Caco-2 (cell line): ENCODE measurements around the gene CRPPA. TPM values are rescaled to one million over a fixed set of nuclear protein-coding genes. Genes with fewer than 3 reads are reported as not detected.
A peak's percentile ranks its signal among the peaks of the same experiment; 100 is the strongest.

Experiments
- Bru-seq: library from RNA; stranded (reverse); fragments of 400-500 nt; gene quantifications from one replicate; lab custom pipeline; 2021; lab: Mats Ljungman, UMichigan
- BruChase-seq, 2 experiments: library from RNA; stranded (reverse); fragments of 400-500 nt; gene quantifications; one replicate each; lab custom pipeline; 2021; lab: Mats Ljungman, UMichigan
- BruUV-seq: library from RNA; stranded (reverse); fragments of 400-500 nt; replicated peaks from 2 replicates; lab custom pipeline; 2021; lab: Mats Ljungman, UMichigan
- CTCF ChIA-PET: fragments of 300-600 bp; sonication (Branson Sonifier 250); formaldehyde crosslinking; loops from one replicate; lab custom pipeline; 2022; ENCODE audit warnings: antibody characterized with exemption; lab: Charles Lee
- POLR2A ChIA-PET: fragments of 300-600 bp; sonication (Branson Sonifier 250); formaldehyde crosslinking; loops from one replicate; lab custom pipeline; 2022; ENCODE audit warnings: antibody characterized with exemption; lab: Charles Lee
- DNase-seq, 2 experiments: peaks; one replicate each; pipeline versions ENCODE4 v3.0.0 to v3.0.0-alpha.2; 2020 to 2022
- H3K27me3 ChIP-seq: replicated peaks from 2 replicates; pipeline ENCODE4 v1.6.0; 2011; ENCODE audit warnings: low read length; ENCODE audit not compliant: control insufficient read depth, insufficient read depth
- H3K36me3 ChIP-seq: 2 replicates; pipeline ENCODE4 v1.5.1; 2011; ENCODE audit warnings: low read length; ENCODE audit not compliant: control insufficient read depth, insufficient read depth
- H3K4me1 ChIP-seq: fragments of 250-450 bp; sonication (Bioruptor Pico); 2 replicates; pipeline ENCODE4 v1.5.1; 2020; ENCODE audit warnings: mild to moderate bottlenecking
- H3K4me3 ChIP-seq: 2 replicates; pipeline ENCODE4 v1.5.1; 2011; ENCODE audit warnings: low read depth, mild to moderate bottlenecking, control low read depth, low read length
- H3K9me3 ChIP-seq: fragments of 250-450 bp; sonication (Bioruptor Pico); 2 replicates; pipeline ENCODE4 v1.5.1; 2020; ENCODE audit warnings: mild to moderate bottlenecking, moderate library complexity
- H3K27ac Mint-ChIP-seq: one replicate; pipeline ENCODE4 v1.8.0; 2022; ENCODE audit warnings: mixed read lengths; ENCODE audit not compliant: unreplicated experiment
- H3K27me3 Mint-ChIP-seq: one replicate; pipeline ENCODE4 v1.8.0; 2022; ENCODE audit warnings: mixed read lengths; ENCODE audit not compliant: insufficient read depth, unreplicated experiment
- H3K36me3 Mint-ChIP-seq: one replicate; pipeline ENCODE4 v1.8.0; 2022; ENCODE audit warnings: mild to moderate bottlenecking, mixed read lengths; ENCODE audit not compliant: insufficient read depth, unreplicated experiment
- H3K4me1 Mint-ChIP-seq: one replicate; pipeline ENCODE4 v1.8.0; 2022; ENCODE audit warnings: low read depth, mixed read lengths; ENCODE audit not compliant: unreplicated experiment
- H3K4me3 Mint-ChIP-seq: one replicate; pipeline ENCODE4 v1.8.0; 2022; ENCODE audit warnings: mild to moderate bottlenecking, moderate library complexity, mixed read lengths; ENCODE audit not compliant: unreplicated experiment
- H3K9me3 Mint-ChIP-seq: one replicate; pipeline ENCODE4 v1.8.0; 2022; ENCODE audit warnings: mixed read lengths; ENCODE audit not compliant: unreplicated experiment
- CTCF ChIP-seq, 2 experiments: fragments of 200-600 bp in 1 of 2; IDR thresholded peaks; 1 replicate in 1 of 2; 2 replicates in 1 of 2; pipeline versions ENCODE4 v1.5.1 to v1.8.0; 2011 to 2022; ENCODE audit warnings: antibody characterized with exemption in 1 of 2, control low read depth in 1 of 2, inconsistent platforms in 1 of 2, low read depth in 1 of 2, low read length in 1 of 2, mild to moderate bottlenecking in 1 of 2, moderate library complexity in 1 of 2; ENCODE audit not compliant: insufficient read depth in 1 of 2, severe bottlenecking in 1 of 2, unreplicated experiment in 1 of 2
- intact Hi-C: fragments of 100-400 bp; cut with micrococcal nuclease; formaldehyde crosslinking; loops from one replicate; pipeline ENCODE4 v1.10.0; 2022; ENCODE audit not compliant: unreplicated experiment
- long read RNA-seq: library from polyadenylated mRNA; stranded (forward); transcript quantifications from one replicate; pipeline ENCODE4 v2.0.0, GENCODE V29; 2022
- total RNA-seq: library from RNA; stranded (reverse); gene quantifications from 2 replicates; pipeline ENCODE4 v1.2.3, GENCODE V29; 2022

Gene CRPPA
- total RNA-seq (7.3 and 7.9 TPM in 2 replicates), Bru-seq, nascent RNA (percentile 58 among the genes with signal in this experiment), BruChase-seq, experiment 1, labeled RNA remaining after a 2-hour chase (percentile 75 among the genes with signal in this experiment), BruChase-seq, experiment 2, labeled RNA remaining after a 6-hour chase (percentile 60 among the genes with signal in this experiment)
- long read RNA-seq, full-length matches to known transcripts = 5 of 11 reads
- long read RNA-seq, partial matches to known transcripts = 0 of 11 reads
- long read RNA-seq, other reads (novel, unspliced or antisense) = 6 of 11 reads

DNA sequence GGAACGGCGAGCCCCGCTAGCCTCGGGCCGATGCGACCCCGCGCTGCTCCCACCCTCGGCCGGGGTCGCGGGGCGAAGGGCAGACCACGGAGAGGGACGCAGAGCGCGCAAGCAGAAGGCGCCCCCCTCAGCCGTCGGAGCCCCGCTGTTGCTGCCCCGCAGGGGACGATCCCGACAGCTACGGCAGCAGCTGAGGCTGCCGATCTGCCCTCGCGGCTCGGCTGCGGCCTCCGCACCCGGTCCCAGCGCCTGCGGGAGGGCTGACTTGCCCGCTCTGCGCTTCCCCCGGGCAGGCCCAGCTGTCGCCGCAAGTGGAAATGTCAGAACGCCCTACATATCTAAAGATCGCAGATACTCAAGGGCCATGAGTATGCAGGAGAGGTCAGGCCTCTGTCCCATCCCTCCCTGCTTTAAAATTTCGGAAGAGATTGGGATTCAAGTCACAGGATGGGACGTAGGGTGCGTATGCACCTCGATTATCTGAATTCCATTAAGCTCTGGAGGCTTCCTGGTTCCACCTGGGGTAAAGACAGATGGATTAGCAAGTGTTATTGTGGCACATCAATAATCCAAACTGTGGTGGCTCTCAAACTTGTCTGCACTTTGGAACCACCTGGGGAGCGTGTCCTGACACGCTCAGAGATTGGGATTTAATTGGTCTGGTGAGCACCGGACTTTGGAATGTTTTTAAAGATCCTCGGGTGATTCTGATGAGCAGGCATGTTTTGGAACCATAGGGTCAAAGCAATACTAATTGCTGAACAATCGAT, at the start of gene CRPPA:
CRPPA (minus strand) TSS at position 206 of the 770 bp plus-strand sequence. CDS start 216 bp downstream, outside the sequence.
- Histone ChIP-seq H3K4me3 (peak within 1 kb of the TSS; percentile 67), H3K27me3 (no peaks in the 10 kb centered on the region), H3K9me3 (no peaks in the 10 kb centered on the region), H3K36me3 (no peaks in the 10 kb centered on the region; the same call in 1 of the 2 replicates), H3K4me1 (peaks cover 15% of the 10 kb centered on the region)
- H3K27me3 Mint-ChIP-seq = no peaks in the 10 kb centered on the region
- intact Hi-C loops = loop anchor here (5.0 kb wide), 4 partner anchors 149 to 654 kb away; partner anchors contain the start of genes ANKMY2 and BZW2
- TSS peak; percentile 62 for BruUV-seq
- peak; percentile 73 to 86 for DNase-seq
- ChIA-PET POLR2A (interaction anchor here (0.6 to 1.6 kb wide), 6 partner anchors 8 to 1271 kb away, joined by 3 to 11 read pairs (median 3); partner anchors contain the start of gene SOSTDC1), CTCF (interaction anchor here (1.3 to 2.0 kb wide), 2 partner anchors 143 to 343 kb away, joined by 6 to 15 read pairs; no protein-coding TSS in a partner anchor)
- H3K4me3 Mint-ChIP-seq = peak within 1 kb of the TSS; percentile 86
- TF ChIP-seq CTCF (IDR thresholded peaks at IDR 0.05; ENCODE audit: insufficient read depth in 1 of 2, low read depth in 1 of 2, low read length in 1 of 2, severe bottlenecking in 1 of 2, unreplicated experiment in 1 of 2) = no peak
- H3K9me3 Mint-ChIP-seq = no peaks in the 10 kb centered on the region
- H3K4me1 Mint-ChIP-seq = peaks cover 23% of the 10 kb centered on the region
- H3K36me3 Mint-ChIP-seq = peaks cover 6% of the 10 kb centered on the region
- H3K27ac Mint-ChIP-seq = peak within 1 kb of the TSS; percentile 59

DNA sequence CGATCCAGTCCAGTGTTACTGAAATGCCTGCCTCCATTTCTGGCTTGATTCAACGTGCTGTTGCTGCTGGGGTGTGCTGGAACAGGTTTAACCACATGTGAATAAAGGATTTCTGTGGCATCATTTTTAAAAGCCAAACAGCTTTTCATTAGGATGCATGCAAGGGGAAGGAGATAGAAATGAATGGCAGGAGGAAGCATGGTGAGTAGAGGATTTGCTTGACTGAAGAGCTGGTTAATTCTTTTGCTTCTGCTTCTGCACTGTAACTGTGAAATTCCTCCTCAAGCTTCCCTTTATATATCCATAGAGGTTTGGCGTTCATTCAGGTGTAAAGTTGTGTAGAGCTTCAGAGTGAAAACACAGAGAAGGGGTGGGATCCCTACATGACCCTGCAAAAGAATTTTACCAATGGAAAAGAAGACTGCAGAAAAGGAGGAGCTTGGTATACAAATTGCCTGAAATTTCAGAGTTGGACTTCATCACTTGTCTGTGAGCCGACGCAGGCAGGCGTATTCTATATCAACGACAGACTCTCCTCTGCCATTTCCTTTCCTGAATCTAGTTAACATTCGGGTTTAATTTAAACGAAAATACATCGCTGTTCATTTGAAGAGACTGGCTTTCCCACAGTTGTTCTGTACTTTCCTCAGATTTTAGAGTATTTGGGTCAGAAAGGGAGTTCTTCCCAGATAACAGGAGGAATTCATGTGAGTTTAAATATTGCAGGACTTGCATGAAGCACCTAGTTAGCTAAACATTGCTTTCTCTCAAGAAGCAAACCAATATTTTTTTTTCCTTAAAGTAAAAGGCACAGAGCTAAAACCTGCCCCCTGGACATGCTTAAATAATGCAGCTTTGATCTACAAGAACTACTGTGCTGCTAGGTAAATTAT, 44.4 kb upstream of the CRPPA start, which contains the start of gene SOSTDC1:
SOSTDC1 (minus strand) TSS at position 270 of the 893 bp plus-strand sequence; CDS start at position 200, 70 bp downstream.
- H3K4me3 Mint-ChIP-seq = peak within 1 kb of the TSS; percentile 77

More for the DNA sequence above, 44.4 kb upstream of the CRPPA start, which contains the start of gene SOSTDC1:
- Mint-ChIP-seq H3K4me1 (peaks cover 17% of the 10 kb centered on the region), H3K27me3 (no peaks in the 10 kb centered on the region), H3K36me3 (no peaks in the 10 kb centered on the region), H3K27ac (peak within 1 kb of the TSS; percentile 58), H3K9me3 (no peaks in the 10 kb centered on the region)
- H3K36me3 ChIP-seq = no peaks in the 10 kb centered on the region
- H3K9me3 ChIP-seq = no peaks in the 10 kb centered on the region
- BruUV-seq = TSS peak; percentile 97
- peak in 1 of 2 experiments; percentile 54 for DNase-seq
- H3K27me3 ChIP-seq = no peaks in the 10 kb centered on the region
- TF ChIP-seq CTCF (IDR thresholded peaks at IDR 0.05; ENCODE audit: insufficient read depth in 1 of 2, low read depth in 1 of 2, low read length in 1 of 2, severe bottlenecking in 1 of 2, unreplicated experiment in 1 of 2) = no peak
- CTCF ChIA-PET = interaction anchor here (0.9 to 1.0 kb wide), 3 partner anchors 23 to 99 kb away, joined by 4 to 15 read pairs (median 12); no protein-coding TSS in a partner anchor
- peak within 1 kb of the TSS; percentile 29 for H3K4me3 ChIP-seq
- POLR2A ChIA-PET = interaction anchor here (0.6 to 1.5 kb wide), 6 partner anchors 31 to 144 kb away, joined by 3 to 11 read pairs (median 4); partner anchors contain the start of gene CRPPA
- peaks cover 16% of the 10 kb centered on the region for H3K4me1 ChIP-seq
- intact Hi-C loops = loop anchor here (1.0 to 2.0 kb wide), 3 partner anchors 27 to 100 kb away; no protein-coding TSS in a partner anchor
